RCC 7860 (cell line): ENCODE data around the gene PDZD8.

Experiments used
- DNase-seq: peaks from one replicate; pipeline ENCODE4 v3.0.0-alpha.2; 2015; ENCODE audit warnings: low spot score
- FAIRE-seq: peaks from 2 replicates; lab custom pipeline; 2012; peaks lifted over from hg19 to GRCh38; lab: Jason Lieb, UNC

The PDZD8 gene

GRCh38 chr10:117391436-117392205, 16.4 kb upstream of the PDZD8 start:
- DNase-seq: no peak

GRCh38 chr10:117390420-117390819, 15.2 kb upstream of the PDZD8 start:
- no peak for DNase-seq
- FAIRE-seq: no peak

More at GRCh38 chr10:117391436-117392205, 16.4 kb upstream of the PDZD8 start:
- FAIRE-seq: no peak

- DNase-seq (no peak), FAIRE-seq (no peak)
Observed at GRCh38 chr10:117386805-117387204, 11.6 kb upstream of the PDZD8 start.

GRCh38 chr10:117382861-117383260, 7.6 kb upstream of the PDZD8 start:
- DNase-seq: no peak
- no peak for FAIRE-seq

- FAIRE-seq (no peak), DNase-seq (peak; percentile 42)
Observed at GRCh38 chr10:117374506-117375359, 507 bp downstream of the PDZD8 start.

GRCh38 chr10:117373823-117374505, 1.3 kb downstream of the PDZD8 start:
- peak; percentile 32 for DNase-seq
- no peak for FAIRE-seq

GRCh38 chr10:117370205-117370604, 5.0 kb downstream of the PDZD8 start:
- DNase-seq: no peak
- peak; percentile 52 for FAIRE-seq

- DNase-seq: no peak
- no peak for FAIRE-seq
Observed at GRCh38 chr10:117367718-117368117, 7.5 kb downstream of the PDZD8 start.

- DNase-seq: no peak
- FAIRE-seq: no peak
Observed at GRCh38 chr10:117366741-117367140, 8.5 kb downstream of the PDZD8 start.

GRCh38 chr10:117365612-117366011, 9.6 kb downstream of the PDZD8 start:
- FAIRE-seq (no peak), DNase-seq (peak; percentile 51)

GRCh38 chr10:117364110-117364960, 10.9 kb downstream of the PDZD8 start:
- no peak for FAIRE-seq

GRCh38 chr10:117363028-117363427, 12.2 kb downstream of the PDZD8 start:
- DNase-seq (peak; percentile 68), FAIRE-seq (peak; percentile 94)

More at GRCh38 chr10:117364110-117364960, 10.9 kb downstream of the PDZD8 start:
- no peak for DNase-seq

- no peak for FAIRE-seq
- no peak for DNase-seq
Observed at GRCh38 chr10:117362313-117362712, 12.9 kb downstream of the PDZD8 start.

GRCh38 chr10:117360994-117361667, 14.1 kb downstream of the PDZD8 start:
- DNase-seq: peak; percentile 70
- peak; percentile 96 for FAIRE-seq

GRCh38 chr10:117360016-117360415, 15.2 kb downstream of the PDZD8 start:
- FAIRE-seq: peak; percentile 95
- peak; percentile 75 for DNase-seq

GRCh38 chr10:117355072-117355471, 20.2 kb downstream of the PDZD8 start:
- DNase-seq (no peak), FAIRE-seq (no peak)

GRCh38 chr10:117353684-117354083, 21.6 kb downstream of the PDZD8 start:
- FAIRE-seq: no peak
- DNase-seq: no peak

- FAIRE-seq (no peak), DNase-seq (no peak)
Observed at GRCh38 chr10:117352724-117353123, 22.5 kb downstream of the PDZD8 start.

- DNase-seq (no peak), FAIRE-seq (no peak)
Observed at GRCh38 chr10:117351996-117352395, 23.2 kb downstream of the PDZD8 start.

GRCh38 chr10:117351558-117351957, 23.7 kb downstream of the PDZD8 start:
- FAIRE-seq: no peak
- no peak for DNase-seq
